ENCODE data around the gene ZNF511. TPM values are rescaled to one million over a fixed set of nuclear protein-coding genes. Genes with fewer than 3 reads are reported as not detected.

The ZNF511 gene
- total RNA-seq, 1 experiment from 2014 or later, result 78.4 TPM

DNA sequence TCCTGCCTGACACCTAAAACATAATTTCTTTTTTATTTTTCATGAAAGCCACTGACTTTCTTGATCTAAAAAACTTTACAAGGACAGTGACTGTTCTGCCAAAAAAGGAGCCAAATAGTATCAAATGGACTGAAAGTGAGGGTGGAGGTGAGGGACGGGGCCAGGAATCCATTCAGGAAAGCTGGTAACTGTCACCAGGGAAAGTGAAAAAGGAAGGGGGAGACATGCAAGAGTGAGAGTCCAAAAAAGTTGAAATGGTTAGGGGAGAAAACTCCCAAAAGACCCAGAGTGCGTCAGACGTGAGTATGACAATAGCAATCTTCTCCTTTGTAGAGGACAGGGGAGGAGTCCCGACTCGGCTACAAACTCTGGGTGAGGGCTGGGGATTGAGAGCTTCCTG, 35.5 kb downstream of the ZNF511 start:
- ChIA-PET CTCF (interaction anchor here (0.6 kb wide), 1 partner anchor 15 kb away, joined by 4 read pairs; no protein-coding TSS in a partner anchor), POLR2A (ENCODE audit: unreplicated experiment) (interaction anchor here (0.7 kb wide), 1 partner anchor 13 kb away, joined by 3 read pairs; no protein-coding TSS in a partner anchor)
- H4K20me1 ChIP-seq (ENCODE audit: low read length), result no peaks in the 10 kb centered on the region
- no peaks in the 10 kb centered on the region for H3K27me3 ChIP-seq (ENCODE audit: low read length)
- H3K79me2 ChIP-seq (ENCODE audit: low read length), result no peaks in the 10 kb centered on the region
- no peaks in the 10 kb centered on the region for H3K9me3 ChIP-seq (ENCODE audit: low read length)
- no peaks in the 10 kb centered on the region for H3K9me2 ChIP-seq (replicated peaks; ENCODE audit: low read length)
- no peak overlapping the region for H2AFZ ChIP-seq (ENCODE audit: low read length)
- H3K4me1 ChIP-seq (ENCODE audit: insufficient read depth, low read length), result peaks cover 5% of the 10 kb centered on the region; the same call in 1 of the 2 replicates
- intact Hi-C loops (cut with micrococcal nuclease), result no loop called here
- no peak overlapping the region for H3K4me3 ChIP-seq (ENCODE audit: low read length)
- H3K9ac ChIP-seq (ENCODE audit: low read length), result no peak overlapping the region
- H3K36me3 ChIP-seq (ENCODE audit: low read depth, low read length), result no peaks in the 10 kb centered on the region
- ATAC-seq, result no peak
- H3F3A ChIP-seq (ENCODE audit: low read length, unreplicated experiment), result no peaks in the 10 kb centered on the region
- no TSS peak for BruUV-seq (replicated peaks)
- H3K27ac ChIP-seq (ENCODE audit: low read length), result no peak overlapping the region
- TF ChIP-seq, protein P1, sequence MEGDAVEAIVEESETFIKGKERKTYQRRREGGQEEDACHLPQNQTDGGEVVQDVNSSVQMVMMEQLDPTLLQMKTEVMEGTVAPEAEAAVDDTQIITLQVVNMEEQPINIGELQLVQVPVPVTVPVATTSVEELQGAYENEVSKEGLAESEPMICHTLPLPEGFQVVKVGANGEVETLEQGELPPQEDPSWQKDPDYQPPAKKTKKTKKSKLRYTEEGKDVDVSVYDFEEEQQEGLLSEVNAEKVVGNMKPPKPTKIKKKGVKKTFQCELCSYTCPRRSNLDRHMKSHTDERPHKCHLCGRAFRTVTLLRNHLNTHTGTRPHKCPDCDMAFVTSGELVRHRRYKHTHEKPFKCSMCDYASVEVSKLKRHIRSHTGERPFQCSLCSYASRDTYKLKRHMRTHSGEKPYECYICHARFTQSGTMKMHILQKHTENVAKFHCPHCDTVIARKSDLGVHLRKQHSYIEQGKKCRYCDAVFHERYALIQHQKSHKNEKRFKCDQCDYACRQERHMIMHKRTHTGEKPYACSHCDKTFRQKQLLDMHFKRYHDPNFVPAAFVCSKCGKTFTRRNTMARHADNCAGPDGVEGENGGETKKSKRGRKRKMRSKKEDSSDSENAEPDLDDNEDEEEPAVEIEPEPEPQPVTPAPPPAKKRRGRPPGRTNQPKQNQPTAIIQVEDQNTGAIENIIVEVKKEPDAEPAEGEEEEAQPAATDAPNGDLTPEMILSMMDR (conservative IDR thresholded peaks at IDR 0.05; ENCODE audit: low read depth, low read length), result no peak
- TF ChIP-seq EZH2phosphoT487 (IDR thresholded peaks at IDR 0.05; ENCODE audit: borderline replicate concordance, low read length), result no peak
- no peak for DNase-seq
- no peak overlapping the region for H3K4me2 ChIP-seq (ENCODE audit: low read length)

DNA sequence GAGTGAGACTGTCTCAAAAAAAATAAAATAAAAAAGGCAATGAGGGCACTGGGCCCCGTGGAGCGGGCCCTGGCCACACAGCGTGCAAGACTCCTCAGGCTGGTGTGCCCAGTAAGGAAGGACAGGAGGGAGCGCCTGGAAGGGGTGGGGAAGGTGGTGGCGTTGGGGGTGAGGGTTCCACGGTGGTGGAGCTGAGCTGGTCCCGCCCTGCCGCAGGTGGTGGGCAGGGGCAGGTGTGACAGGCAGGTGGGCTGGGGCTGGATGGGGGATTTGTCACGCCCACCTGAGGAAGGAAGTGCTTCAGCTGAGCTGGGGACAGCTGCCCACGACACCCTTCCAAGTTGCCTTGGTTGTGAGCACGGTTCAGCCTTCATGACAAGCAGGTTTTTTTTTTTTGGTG, 37.7 kb downstream of the ZNF511 start:
- Histone ChIP-seq H4K20me1 (ENCODE audit: low read length) (no peaks in the 10 kb centered on the region), H3K4me2 (ENCODE audit: low read length) (no peak overlapping the region), H3K4me1 (ENCODE audit: insufficient read depth, low read length) (peaks cover 5% of the 10 kb centered on the region; the same call in 1 of the 2 replicates), H3K9ac (ENCODE audit: low read length) (no peak overlapping the region), H2AFZ (ENCODE audit: low read length) (no peak overlapping the region), H3K9me3 (ENCODE audit: low read length) (no peaks in the 10 kb centered on the region), H3K79me2 (ENCODE audit: low read length) (no peaks in the 10 kb centered on the region), H3K9me2 (replicated peaks; ENCODE audit: low read length) (no peaks in the 10 kb centered on the region), H3K27me3 (ENCODE audit: low read length) (no peaks in the 10 kb centered on the region), H3K36me3 (ENCODE audit: low read depth, low read length) (no peaks in the 10 kb centered on the region), H3K4me3 (ENCODE audit: low read length) (no peak overlapping the region), H3K27ac (ENCODE audit: low read length) (no peak overlapping the region), H3F3A (ENCODE audit: low read length, unreplicated experiment) (no peaks in the 10 kb centered on the region)
- TF ChIP-seq EZH2phosphoT487 (IDR thresholded peaks at IDR 0.05; ENCODE audit: borderline replicate concordance, low read length) (no peak), EZH2 (IDR thresholded peaks at IDR 0.05; ENCODE audit: low read length, unreplicated experiment) (no peak)
- TF ChIP-seq, protein P1 (conservative IDR thresholded peaks at IDR 0.05; ENCODE audit: low read depth, low read length), result no peak
- CTCF ChIA-PET, result no interaction called here
- POLR2A ChIA-PET (ENCODE audit: unreplicated experiment), result no interaction called here
- intact Hi-C loops (cut with micrococcal nuclease), result no loop called here
- DNase-seq (no peak), ATAC-seq (no peak)
- no TSS peak for BruUV-seq (replicated peaks)

DNA sequence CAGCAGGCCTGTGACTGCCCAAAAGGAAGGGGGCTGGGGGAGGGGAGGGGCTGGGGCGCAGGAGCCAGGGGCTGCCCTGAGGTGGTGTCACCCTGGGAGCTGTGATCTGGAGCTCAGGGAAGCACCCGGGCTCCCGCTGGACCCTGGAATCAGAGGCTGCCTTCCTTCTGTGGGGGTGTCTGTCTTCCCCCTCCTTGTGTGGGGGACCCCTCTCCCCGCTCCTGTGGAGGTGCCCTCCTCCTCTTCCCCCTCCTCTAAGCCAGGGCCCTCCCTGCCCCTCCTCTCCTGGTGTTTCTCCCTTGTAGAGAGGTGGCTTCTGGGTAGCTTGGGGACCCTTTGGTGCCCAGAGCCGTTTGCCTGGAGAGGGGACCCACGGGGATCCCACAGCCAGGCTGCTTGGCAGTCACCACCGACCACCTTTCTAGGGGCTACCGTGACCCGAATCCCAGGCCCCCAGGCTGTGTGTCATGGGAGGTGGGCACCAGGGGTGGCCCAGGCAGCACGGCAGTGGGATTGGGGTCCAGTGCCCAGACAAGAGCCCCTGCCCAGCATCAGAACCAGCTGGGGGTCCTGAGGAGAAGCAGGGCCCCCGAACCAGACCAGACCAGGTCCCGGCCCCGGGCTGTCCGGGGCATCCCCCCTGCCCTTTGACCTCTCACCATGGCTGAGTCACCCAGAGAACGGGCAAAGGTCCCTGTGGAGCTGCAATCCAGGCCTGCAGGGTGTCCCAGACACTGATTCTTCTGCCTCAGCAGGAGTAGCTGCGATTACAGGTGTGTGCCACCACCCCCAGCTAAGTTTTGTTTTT, 39.2 kb downstream of the ZNF511 start:
- Histone ChIP-seq H3F3A (ENCODE audit: low read length, unreplicated experiment) (no peaks in the 10 kb centered on the region), H3K4me3 (ENCODE audit: low read length) (no peak overlapping the region), H2AFZ (ENCODE audit: low read length) (no peak overlapping the region), H3K4me1 (ENCODE audit: insufficient read depth, low read length) (peaks cover 5% of the 10 kb centered on the region; the same call in 1 of the 2 replicates), H3K27ac (ENCODE audit: low read length) (no peak overlapping the region), H3K9ac (ENCODE audit: low read length) (no peak overlapping the region), H3K27me3 (ENCODE audit: low read length) (no peaks in the 10 kb centered on the region), H3K9me3 (ENCODE audit: low read length) (no peaks in the 10 kb centered on the region), H3K9me2 (replicated peaks; ENCODE audit: low read length) (no peaks in the 10 kb centered on the region), H4K20me1 (ENCODE audit: low read length) (no peaks in the 10 kb centered on the region), H3K36me3 (ENCODE audit: low read depth, low read length) (no peaks in the 10 kb centered on the region), H3K79me2 (ENCODE audit: low read length) (no peaks in the 10 kb centered on the region), H3K4me2 (ENCODE audit: low read length) (no peak overlapping the region)
- POLR2A ChIA-PET (ENCODE audit: unreplicated experiment), result interaction anchor here (0.6 kb wide), 1 partner anchor 31 kb away, joined by 3 read pairs; the partner anchor contains the start of gene PAOX
- ATAC-seq (no peak), DNase-seq (no peak)
- BruUV-seq (replicated peaks), result no TSS peak
- TF ChIP-seq, protein P1 (conservative IDR thresholded peaks at IDR 0.05; ENCODE audit: low read depth, low read length), result no peak
- TF ChIP-seq EZH2 (IDR thresholded peaks at IDR 0.05; ENCODE audit: low read length, unreplicated experiment), result no peak
- CTCF ChIA-PET, result no interaction called here
- intact Hi-C loops (cut with micrococcal nuclease), result no loop called here

Measured in PC-3 (cell line).